A549 treated with dexamethasone at 1 μM for 4 hours (cell line): ENCODE results near the gene CNOT2. TPM values are rescaled to one million over a fixed set of nuclear protein-coding genes. Genes with fewer than 3 reads are reported as not detected.

Experiments used
- total RNA-seq: library from RNA; stranded (reverse); fragments of 200-300 nt; extraction: Qiagen RNA extraction; gene quantifications from 5 replicates; pipeline ENCODE4 v1.2.3, GENCODE V29; 2022

CNOT2 gene
- total RNA-seq: 32.4 to 44.5 TPM (median 38.3 TPM) in 5 replicates

DNA sequence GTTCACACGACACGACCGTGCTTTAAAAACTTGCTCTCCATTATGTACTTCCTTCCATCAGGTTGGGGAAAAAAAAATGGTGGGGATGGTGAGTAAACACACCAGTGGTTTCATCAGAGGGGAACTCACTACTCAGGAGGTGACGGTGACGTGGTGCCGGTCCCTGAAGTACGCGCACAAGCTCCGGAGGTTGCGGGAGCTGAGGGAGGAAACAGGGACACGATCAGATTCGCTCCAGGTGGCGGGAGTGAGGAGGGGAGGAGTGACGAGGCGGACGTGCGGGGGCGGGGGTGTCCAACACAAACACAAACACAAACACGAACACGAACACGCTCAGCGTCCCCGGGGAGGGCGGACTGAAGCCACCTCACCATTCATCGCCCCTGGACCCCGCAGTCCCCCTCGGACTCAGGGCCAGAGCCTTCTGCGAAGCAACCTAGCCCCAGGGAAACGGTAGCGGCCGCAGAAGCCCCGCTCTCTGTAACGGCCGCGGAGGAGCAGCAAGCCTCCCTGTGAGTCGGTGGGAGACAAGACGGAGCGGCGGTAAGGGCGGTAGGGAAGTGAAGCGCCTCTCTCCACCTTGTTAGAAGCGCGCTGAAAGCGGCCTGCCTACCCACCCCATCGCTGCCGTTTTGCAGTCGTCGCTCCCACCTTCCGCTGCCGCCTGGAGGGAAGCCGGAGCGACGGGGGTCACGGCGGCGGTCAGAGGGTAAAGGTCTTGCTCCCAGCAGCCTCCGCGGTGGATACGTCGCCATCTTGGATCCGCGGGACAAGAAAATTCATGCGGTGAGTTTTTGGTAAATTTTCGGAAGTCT lies at the start of gene CNOT2:
CNOT2 (plus strand) TSS at position 739 of the 815 bp plus-strand sequence. CDS start 34,794 bp downstream, outside the sequence.

DNA sequence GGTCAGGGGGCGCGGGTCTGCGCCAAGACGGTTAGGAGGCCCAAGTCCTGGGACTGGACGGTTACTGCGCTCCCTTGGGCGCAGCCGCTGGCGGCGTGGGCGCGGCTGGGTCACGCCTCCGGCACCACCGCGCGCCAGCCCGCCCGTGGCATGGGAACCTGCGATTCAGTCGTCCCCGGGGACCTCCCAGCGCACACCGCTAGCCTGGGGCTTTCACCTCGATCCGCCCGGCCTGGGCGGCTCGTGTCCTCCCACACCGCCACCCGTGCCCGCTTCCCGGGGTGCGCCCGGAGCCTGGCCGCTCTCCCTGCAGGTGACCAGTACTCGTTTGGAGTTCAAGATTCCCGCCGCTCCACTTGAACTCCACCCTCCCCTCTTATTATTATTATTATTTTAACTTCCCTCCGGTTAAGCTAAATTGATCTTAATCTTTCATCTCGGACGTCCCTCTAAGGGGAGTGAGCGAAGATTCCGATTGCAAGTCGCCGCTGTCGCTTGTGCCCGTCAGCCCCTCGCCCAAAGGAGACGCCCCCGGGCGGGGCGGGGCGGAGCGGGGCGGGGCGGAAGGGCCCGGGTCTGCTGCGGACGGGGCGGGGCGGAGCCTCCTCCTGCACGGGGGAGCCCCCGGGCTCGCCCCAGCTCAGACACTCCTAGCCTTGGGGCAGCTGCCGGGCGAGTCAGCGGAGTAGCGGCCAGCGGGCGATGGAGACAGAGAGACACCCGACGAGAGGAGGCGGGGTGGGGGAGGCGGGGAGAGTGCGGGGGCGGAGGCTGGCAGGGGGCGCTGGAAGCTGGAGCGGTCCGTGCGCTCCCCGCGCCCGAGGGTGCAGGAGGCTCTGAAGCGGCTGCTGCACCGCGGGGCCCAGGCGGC lies 122.7 kb downstream of the CNOT2 start, which contains the start of gene KCNMB4:
KCNMB4 (plus strand) TSS at position 643 of the 871 bp plus-strand sequence. CDS start 445 bp downstream, outside the sequence.

Other genes starting within 250 kb of the CNOT2 start
- gene KCNMB4, start 122.9 kb downstream of the CNOT2 start, total RNA-seq: 0.20 to 0.49 TPM (median 0.30 TPM) in 5 replicates